NCI-H510A treated with DMSO at 0.1 percent for 48 hours (cell line): ENCODE measurements around the gene NEU1.

Source experiments
- DNase-seq: peaks from one replicate; lab custom pipeline; 2025; lab: John Stamatoyannopoulos, UW

NEU1 gene

DNA sequence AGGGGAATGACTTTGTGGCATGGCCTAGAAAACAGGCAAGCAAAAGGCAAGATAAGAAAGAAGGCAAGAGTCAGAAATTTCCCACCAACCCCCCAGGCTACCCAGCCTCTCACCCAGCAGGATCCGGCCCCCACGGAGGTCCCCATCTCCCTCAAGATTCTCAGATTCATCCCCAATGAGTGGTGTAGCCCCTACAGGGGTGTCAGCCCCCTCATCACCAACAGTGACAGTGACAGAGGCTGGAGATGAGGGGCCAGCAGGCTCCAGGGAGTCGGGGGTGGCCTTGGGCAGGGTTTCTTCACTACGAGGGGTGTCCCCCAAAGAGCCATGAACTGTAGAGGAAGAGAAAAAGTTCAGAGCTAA lies 33.9 kb upstream of the NEU1 start:
- DNase-seq, result no peak

DNA sequence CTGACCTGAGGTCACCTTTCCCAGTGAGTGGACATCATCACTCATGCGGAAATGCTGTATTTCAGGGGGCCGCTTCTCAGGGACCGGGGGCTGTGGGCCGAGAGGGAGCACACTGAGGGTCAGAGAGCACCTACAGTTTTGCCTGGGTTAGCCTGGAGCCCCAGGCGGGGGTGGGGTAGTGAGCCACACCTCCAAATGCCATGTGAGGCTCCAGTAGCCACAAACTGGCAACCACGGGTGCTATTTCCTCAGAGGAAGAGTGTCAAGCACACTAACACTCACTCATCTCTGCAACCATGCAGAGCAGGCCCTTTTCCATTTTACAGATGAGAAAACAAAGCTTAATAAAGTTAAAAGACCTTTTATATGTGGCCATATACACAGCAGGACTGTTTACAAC lies 30.2 kb upstream of the NEU1 start:
- DNase-seq, result no peak

DNA sequence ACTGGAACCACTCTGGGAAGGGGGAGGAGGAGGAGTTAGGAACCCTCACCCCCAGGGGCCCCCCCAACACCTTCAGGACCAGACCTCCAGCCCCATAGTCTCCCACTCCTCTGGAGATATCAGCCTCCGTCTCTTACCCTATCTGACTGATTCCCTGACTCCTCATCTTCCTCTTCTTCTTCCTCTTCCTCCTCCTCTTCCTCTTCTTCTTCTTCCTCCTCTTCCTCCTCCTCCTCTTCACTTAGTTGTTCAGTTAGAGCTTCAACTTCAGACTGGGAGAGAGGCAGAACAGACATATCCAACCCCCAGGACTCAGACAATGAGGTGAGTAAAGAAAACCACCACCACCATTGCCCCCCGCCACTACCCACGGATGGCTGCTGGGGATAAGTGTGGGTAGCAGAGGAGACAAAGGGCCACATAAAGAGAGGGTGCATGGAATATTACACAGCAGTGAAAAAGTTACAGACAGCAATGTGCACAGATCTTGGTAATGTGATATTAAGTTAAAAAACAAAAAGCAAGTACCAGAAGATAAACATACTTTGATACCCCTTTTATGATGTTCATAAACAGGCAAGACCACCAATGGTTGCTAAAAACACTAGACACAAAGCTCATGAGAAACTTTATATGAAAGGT lies 26.8 kb upstream of the NEU1 start:
- no peak for DNase-seq

DNA sequence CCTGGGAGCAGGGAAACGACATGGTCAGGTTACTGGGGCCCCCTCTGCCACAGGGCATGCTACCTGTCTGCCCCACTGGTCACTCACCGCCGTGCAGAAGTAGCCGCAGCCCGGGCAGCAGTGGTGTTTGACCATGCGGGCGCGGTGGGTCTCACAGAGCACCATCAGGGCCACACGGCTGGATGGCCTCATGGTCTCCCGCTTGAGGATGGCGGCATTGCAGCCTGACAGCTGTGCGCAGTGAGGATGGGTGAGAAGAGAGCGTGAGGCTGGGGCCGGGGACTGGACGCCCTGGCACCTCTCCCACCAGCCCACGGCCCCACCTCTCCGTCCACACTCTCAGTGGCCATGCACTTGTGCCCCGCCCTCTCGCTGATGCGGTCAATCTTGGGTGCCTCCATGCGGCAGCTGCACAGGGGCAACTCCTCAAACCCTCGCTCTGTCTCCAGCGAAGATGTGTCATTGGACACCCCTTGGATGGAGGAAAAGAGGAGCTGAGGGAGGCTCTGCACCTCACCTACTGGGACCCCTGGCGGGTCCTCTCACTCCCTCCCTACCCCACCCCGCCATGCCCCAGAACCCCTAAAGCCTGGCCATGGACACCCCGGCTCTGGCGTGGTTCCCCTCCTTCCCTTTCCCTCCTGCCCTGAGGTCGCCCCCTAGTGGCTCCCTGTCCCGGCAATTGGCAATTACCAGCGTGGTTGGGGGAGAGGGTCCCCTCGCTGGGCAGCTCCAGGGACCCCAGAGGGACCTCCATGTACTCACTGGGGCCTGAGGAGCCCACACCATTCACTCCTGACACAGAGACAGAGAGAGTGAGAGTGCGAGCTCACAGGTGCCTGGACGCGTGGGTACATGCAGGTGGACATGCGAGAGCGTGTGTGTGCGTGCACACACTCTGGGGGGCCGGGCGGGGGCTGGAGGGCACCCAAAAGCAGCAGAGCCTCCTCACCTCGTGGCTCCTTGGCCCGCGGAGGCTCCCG lies 25.9 kb upstream of the NEU1 start:
- no peak for DNase-seq

DNA sequence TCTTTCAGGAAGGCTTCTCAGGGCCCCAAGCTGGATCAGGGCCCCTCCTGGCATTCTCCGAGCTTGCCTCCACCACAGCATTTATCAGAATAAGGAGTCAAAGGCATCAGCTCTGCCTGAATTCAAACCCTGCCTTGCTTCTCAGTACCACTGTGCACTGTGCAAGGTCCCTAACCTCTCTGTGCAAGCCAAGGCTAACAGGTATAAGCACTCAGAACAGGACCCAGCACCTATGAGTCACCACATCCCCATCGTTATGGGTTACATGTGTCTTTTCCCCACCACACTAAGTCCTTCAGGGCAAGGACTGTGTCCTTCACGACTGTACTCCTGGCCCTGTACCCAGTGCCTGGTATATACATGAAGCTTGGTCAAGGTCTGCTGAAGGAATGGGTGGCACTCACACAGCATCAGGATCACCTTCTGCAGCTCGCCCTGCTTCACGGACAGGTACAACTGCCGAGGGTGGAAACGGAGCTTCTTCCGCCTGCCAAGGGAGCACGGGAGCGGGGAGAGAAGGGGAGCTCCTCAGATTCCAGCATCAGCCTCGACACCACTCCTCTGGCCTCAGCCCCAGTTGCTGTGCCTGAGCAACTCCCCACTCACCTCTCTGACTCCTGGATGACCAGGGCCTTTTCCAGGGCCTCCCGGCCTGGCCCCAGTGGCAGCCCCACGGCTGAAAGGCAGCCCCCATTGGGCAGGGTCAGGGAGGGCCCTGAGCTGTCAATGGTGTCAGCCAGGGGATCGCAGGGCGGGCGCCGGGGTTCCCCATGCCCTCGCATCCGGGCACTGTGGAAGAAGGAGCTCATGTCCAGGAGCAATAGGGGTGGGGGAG lies 24.8 kb upstream of the NEU1 start:
- DNase-seq, result no peak

DNA sequence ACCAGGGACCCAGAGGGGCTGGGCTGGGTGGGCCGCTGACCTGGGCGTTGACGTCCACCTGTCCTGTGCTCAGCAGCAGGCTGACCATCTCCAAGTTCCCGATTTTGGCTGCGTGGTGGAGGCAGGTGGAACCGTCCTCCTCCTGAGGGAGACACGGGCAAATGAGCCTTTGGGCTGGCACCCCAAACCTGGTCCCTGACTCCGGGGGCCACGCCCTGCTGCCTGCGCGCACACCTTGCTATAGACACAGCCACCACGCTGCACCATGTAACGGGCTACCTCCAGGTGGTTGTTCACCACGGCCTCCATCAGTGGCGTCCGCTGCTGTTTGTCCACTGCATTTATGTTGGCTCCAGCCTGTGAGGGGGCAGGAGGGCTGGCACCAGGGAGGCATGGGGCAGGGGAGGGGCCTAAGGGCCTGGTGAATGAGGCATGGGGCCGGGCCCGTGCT lies 23.9 kb upstream of the NEU1 start:
- DNase-seq, result no peak

DNA sequence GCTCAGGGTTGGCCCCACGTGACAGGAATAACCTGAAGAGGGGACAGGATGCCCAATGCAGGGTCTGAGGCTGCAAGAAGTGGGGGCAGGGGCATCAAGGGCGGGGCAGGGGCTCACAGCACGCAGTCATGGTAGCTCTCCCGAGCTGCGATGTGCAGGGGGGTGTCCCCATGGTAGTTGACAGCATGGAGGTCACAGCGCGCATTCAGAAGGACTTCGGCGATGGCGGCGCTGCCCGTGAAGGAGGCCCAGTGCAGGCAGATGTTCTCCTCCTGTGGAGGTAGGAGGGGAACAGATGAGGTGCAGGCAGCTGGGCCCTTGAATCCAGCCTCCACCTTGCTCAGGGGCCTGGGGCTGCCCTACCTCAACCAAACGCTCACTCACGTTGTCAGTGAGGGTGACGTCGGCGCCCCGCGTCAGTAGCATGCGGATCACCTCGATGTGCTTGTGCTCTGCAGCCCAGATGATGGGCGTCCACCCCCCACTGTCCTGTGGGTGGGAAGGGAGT lies 22.0 kb upstream of the NEU1 start:
- no peak for DNase-seq

DNA sequence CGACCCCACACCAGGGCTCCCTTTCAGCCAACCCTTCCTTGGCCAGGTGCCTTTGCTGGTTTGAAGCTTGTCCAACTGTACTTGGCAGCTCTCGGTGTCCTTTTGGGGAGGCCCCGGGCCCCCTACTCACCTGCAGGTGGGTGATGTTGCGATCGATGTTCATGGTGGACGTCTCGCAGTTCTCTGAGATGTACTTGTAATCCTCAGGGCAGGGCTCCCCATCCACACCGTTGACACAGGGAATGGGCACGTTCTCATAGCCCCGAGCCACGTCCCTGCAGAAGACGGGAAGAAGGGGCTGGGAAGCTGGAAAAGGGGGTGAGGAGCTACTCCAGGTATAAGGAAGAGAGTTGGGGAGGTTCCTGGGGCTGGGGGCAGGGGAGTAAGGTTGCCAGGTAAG lies 21.1 kb upstream of the NEU1 start:
- DNase-seq, result no peak

DNA sequence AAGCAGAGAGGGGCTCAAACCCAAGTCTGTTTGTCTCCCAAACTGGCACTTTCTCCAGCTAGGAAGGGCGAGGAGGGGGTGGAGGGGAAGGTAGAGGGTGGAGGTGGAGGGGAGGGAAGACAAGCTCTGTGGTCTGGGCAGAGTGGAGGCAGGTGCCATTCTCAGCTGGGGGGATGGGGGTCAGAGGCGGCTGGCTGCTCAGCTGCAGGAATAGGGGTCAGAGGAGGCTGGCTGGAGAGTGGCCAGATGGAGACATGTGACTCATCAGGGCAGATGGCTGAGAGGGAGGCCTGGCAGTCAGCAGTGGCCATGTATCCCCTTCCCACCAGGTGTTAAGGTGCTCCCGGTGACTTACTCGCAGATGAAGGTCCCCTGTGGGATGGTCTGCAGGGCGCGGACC lies 19.7 kb upstream of the NEU1 start:
- no peak for DNase-seq

DNA sequence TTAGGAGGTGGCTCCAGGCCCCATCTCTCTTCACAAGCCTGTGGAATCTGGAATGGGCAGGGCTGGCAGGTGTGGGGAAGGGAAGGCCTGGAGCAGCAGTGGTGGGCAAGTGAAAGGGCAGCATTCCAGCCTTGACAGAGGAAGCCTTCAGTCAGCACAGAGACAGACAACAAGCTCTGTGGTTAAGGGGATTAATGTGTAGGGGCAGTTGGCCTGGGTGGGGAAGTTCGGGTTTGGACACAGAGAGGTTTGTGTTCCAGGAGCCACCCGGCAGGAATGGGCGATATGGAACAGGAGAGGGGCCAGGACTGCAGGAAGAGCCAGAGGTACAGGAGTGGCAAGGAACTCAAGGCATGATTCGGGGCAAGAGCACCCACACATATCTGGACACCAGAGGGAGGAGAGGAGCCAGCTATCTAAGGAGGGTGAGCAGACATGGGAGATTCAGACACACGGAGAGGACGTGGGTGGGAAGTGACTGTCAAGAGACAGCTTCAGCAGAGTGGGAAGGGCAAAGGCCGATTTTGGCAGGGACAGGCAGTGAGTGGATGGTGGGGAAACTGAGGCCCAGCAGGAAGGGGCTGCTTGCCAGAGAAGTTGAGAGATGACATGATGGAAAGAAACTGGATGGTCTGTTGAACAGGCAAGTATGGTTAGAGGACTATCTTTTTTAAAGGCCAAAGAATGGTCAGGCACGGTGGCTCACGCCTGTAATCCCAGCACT lies 18.7 kb upstream of the NEU1 start:
- DNase-seq, result no peak

DNA sequence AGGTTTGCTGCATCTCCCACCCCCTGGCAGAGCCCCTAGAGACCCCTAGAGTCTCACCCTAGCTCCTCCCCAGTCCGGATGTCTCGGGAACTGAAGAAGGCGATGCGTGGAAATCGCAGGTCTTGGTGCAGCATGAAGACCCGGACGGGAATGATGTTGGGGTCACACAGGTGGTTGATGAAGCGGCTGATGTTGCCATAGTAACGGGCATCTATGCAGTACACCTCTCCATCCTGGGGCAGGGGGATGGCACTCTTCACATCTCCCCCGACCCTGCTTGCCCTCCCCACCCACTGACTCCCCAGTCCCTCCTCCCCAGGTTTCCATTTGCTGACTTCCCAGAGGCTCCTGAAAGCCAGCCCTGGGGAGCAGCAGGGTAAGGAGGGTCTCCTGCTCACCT lies 18.0 kb upstream of the NEU1 start:
- DNase-seq, result no peak

DNA sequence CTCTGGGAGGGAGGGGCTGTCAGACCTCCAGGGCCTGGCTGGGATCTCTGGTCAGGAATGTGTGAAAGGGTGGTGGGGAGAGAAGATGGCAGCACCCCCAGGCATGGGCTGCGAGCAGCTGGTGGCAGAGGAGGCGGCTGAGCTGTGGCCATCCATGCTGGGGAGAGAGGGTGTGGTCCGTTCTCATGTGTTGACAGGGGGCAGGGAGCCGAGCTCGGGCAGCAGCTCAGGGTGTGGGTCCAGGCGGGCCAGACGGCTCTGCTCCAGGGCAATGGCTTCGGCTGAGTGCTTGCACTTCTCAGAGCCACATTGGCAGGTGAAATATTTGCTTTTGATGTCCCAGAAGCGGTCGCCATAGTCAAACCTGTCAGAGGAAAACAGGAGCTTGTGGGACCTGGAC lies 17.3 kb upstream of the NEU1 start:
- DNase-seq, result no peak

DNA sequence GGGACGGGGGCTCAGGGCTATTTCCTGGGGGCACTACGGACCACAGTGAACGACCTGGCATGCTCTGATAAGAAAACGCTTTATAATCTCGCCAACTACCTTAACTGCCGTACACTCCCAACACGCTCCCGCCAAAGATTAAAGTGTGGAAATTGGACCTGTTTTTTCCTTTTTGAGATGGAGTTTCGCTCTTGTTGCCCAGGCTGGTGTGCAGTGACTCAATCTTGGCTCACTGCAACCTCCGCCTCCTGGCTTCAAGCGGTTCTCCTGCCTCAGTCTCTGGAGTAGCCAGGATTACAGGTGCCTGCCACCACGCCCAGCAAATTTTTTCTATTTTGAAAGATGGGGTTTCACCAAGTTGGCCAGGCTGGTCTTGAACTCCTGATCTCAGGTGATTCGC lies 16.5 kb upstream of the NEU1 start:
- DNase-seq, result no peak

DNA sequence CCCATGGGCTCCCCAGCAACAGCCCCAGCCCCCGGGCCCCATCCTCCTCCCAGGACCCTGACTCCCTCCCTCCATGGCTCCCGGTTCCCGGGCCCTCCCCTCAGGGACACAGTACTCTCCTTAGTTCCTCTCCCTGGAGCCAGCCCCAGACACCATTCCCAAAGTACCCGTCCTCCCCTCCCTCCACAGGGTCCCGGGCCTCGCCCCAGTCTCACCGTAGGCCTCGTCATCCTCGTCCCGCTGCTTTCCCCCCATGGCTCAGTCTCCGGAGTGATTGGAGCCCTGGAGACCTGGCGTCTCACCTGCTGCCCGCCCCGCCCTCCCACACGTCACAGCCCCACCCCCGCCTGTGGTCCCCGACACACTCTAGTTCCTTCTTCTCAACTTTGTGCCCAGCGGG lies 16.1 kb upstream of the NEU1 start, which contains the start of gene SLC44A4:
TSS of gene SLC44A4 (minus strand) at position 272 of the 400 bp plus-strand sequence. CDS start at position 255, 17 bp downstream.
- no peak for DNase-seq

DNA sequence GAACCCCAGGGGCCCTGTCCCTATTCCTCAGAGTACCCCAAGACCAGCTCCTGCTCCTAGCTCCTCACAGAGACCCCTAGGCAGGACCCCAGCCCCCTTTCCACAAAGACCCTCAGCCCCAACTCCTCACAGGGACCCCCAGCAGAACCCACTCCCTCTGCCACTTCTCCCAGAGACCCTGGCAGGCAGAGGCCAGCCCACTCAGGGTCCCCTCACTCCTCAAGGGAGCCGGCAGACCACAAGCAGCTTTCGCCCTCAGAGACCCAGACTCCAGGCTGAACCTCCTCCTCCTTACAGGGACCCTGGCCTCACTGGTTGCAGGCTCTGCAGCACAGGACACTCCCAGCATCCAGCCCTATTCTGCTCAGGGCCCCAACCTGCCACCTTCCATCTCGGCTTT lies 15.6 kb upstream of the NEU1 start:
- DNase-seq, result no peak

DNA sequence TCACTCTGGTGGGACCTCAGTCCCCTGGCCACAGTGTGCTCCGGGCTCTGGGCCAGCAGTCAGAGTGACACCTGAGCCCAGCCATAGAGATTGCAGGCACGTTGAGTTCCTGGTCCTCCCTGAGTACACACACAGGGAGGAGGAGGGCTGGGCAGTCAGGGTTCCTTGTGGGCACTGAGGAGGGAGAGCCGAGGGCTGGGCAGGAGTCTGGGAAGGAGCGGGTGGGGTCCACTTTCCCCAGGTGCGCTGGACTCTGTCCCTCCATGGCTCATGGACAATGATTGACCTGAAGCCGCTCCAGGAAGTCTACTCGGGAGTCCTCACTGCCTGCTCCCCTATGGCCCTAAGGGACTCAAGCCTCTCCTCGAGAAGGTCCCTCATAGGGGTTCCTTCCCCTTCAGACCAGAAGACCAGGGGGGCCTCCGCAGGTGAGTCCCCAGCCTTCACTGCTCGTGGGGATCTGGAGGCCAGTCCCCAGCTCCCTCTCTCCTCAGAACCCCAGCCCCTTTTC lies 15.1 kb upstream of the NEU1 start:
- DNase-seq, result peak; percentile 24

DNA sequence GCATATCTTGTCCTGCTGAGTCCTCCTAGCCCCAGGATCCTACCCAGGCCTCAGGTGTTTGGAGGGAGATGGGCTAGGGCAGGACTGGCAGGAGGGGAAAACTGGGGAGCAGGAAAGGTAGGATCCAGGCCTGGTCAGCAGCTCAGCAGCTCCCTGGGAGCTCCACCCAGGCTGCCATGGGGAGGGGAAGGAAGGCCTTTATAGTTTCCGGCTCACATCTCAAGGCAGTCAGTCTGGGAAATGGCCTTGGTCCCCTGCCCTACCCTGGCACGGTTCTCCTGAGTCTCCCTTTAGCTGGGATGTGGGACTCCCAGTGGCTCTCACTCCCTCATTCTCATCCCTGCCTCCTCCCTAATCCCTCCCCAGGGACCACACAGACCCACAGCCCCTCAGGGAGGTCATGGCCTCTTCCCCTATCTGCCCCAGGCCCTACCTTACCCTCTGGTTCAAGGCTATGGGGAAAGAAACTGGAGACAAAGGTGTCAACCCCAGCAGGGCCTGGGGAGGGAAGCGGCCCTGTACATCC lies 14.6 kb upstream of the NEU1 start:
- DNase-seq, result no peak

DNA sequence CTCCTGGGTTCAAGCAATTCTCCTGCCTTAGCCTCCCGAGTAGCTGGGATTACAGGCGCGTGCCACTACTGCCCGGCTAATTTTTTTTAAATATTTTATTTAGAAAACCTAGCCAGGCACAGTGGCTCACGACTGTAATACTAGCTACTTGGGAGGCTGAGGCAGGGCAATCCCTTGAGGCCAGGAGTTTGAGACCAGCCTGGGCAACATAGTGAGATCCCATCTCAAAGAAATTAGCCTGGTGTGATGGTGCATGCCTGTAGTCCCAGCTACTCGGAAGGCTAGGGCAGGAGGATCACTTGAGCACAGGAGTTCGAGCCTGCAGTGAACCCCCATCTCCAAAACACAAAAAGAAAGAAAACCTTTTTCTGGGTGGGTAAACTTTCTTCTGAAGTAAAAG lies 13.7 kb upstream of the NEU1 start:
- DNase-seq, result no peak

DNA sequence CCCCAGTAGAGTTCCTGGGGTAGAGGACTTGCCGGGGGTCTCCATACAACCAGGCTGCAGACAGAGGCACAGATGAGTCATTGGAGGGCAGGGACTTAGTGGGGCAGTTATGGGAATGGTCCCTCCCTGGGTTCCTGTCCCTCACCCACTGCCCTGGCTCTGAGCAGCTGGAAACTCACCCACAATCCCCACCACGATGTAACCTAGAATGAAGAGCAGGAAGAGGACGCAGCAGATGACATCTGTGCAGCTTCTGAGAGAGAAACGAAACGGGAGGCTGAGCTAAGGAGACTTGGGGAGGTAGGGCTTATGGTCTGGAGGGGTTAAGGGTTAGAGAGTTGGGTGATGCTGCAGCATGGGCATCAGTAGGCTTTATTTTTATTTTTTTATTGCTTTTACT lies 13.3 kb upstream of the NEU1 start:
- DNase-seq, result no peak

DNA sequence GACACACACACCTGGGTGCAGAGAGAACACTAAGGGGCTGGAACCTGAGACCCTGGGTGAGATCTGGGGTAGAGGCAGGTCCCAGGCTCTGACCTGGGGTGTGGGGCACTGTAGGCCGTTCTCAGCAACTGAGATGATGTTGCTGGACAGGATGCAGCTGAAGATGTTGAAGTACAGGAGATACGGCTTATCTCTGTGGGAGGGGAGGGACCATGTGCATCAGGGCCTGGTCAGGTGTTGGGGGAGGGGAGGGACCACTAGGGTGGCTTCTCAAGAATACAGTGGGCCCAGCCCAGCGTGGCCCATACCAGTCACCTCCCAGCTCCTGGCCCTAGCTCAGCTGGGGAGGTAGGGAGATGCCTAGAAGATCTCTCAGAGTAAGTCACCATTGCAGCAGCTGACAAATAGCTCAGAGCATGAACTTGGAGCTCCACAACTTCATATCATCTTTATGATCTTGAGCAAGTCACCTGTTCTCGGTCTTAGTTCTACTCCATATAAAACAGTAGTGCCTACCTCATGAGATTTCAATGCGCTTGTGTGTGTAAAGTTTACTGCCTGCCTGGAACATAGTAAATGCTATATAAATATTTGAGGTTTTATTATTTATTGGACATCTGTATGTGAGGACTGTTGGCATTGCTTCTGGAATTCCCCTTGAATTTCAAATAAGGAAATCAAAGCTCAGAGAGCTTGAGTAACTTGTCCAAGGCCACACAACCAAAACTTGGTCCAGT lies 12.4 kb upstream of the NEU1 start:
- DNase-seq, result no peak
